Kasumi-1 (cell line): ENCODE measurements around the gene CRCP.
"Not testable (repeated sequence)": the region's sequence is repeated elsewhere in the genome, so short reads cannot be mapped to it uniquely, and the experiment has no call there.

Experiments
- DNase-seq, 2 experiments: peaks; one replicate each; lab custom pipeline; 2025; lab: John Stamatoyannopoulos, UW

Gene CRCP

DNA sequence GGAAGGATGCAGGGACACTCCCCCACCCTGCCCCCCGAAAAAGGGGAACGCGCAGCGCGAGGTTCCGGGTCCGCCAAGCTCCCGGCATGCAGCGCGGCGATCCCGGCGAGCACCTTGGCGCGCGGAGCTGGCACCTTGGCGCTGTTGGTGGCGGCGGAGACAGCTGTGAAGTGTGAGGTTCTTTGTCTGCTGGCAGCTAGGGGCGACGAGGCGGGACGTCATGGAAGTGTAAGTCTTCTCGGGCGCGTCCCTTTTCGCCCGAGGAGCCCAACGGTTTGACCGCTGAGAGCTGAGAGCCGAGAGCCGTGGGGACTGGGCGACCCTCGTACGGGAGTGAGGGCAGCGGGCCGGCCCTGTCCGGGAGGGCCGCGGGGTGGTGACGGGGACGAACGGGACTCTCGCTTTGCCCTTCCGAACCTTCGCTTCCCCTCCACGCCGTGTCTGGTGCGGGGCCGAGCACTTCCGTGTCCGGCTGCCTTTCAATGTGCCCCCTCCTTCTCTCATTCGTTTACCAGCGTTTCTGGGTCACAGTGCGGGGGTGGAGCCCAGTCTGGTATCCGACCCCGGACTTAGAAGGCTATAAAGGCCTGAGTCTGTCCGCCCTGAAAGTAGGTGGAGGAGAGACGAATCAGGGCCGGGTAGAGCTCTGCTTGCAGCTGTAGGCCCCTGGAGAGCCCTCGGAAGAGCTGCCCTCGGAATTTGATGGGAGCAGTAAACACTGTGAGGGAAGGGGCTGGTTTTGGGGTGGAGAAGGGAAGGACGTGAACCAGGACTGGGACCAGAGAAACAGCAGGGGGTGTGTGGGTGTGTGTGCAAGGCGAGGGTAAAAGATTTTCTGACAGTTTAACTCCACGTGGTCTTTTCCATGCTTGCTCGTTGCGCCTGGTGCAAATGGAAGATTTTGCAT lies at the start of gene CRCP:
TSS of gene CRCP (plus strand) at position 105 of the 907 bp plus-strand sequence. CDS start at position 221, 116 bp downstream.
- peak; percentile 72 to 85 for DNase-seq

DNA sequence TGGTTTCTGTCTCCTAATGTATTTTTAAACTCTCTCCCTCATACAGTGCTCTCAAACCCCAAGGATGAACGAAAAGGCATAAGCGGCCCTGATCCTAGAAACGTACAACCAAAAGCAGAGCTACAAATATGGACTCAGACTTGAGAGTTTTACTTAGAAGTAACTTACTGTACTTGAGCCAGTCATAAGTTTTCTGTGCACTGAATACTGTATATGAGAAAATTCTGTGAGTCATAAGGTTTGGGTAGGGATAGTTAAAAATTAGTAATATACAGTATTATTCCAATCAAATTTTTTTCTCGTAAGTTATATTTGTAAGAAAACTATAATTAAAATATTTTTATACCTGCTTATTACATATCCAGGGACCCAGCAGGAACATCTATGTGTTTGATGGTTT lies 44.9 kb upstream of the CRCP start:
- no peak for DNase-seq

DNA sequence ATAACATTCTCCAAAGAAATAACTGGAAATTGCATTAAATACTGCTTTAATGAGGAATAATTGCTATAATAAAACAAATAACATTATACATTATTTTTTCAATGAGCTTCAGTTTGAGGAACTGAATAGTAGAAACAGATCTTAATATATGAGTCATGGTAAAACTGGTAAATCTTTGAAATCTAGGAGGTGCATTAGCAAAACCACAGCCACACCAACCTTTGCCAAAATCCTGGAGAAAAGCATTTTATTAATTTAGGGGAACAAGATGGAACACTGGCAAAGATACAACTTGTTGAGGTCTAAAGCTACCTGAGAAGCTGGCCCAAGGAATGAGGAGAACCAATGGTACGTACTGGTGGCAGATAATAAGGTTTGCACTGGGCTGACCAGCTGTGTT lies 44.4 kb upstream of the CRCP start:
- DNase-seq, result no peak

DNA sequence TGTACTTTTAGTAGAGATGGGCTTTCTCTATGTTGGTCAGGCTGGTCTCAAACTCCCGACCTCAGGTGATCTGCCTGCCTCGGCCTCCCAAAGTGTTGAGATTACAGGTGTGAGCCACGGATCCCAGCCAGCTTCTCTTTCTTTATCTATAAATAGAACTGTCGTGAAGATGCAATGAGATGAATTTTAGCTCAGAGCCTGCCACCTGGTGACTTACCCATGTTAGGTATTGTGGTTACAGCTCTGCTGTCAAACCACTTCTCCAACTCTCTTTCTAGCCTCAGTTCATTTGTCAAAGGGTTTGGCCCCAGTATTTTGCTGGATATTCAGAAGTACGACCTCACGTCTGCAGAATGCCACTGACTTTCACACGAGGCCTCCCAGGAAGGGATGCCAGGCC lies 42.4 kb upstream of the CRCP start:
- not testable (repeated sequence) for DNase-seq

DNA sequence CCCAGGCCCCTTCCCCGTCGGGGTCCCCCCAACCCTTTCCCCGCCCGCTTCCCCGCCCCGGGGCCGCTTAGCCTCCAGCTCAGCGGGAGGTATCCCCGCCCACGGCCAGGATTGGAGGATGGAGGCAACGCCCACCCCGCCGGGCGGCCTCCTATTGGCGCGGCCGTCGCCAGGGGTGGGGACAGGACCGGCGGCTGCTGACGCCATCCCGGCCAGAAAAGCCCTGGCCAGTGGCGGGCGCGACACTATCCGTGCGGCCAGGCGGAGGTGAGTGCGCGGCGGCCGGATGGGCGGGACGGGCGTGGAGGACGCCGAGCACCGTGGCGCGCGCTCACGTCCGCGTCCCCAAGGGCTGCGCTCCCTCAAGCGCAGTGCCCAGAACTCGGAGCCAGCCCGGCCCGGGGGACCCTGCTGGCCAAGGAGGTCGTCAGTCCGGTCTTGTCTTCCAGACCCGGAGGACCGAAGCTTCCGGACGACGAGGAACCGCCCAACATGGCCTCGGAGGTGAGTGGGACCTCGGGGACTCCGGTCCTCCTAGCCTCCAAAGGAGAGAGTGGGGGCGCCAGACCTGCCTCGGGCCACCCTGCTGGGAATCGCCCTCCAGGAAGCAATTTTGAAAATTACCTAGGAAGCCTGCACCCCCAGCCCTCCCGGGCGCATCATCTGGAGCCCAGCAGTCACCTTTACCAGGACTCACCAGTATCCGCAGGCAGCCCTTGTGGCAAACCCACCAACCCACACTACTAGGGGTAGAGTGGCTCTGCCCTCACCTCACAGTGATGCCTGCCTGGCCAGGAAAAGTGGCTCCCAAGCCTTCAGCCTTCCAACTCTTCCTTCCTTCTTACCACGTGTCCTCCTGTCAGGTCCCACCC lies 38.8 kb upstream of the CRCP start, which contains the start of gene ASL:
TSS of gene ASL (plus strand) at position 230 of the 872 bp plus-strand sequence. CDS start at position 493, 263 bp downstream.
- peak; percentile 69 to 76 for DNase-seq

DNA sequence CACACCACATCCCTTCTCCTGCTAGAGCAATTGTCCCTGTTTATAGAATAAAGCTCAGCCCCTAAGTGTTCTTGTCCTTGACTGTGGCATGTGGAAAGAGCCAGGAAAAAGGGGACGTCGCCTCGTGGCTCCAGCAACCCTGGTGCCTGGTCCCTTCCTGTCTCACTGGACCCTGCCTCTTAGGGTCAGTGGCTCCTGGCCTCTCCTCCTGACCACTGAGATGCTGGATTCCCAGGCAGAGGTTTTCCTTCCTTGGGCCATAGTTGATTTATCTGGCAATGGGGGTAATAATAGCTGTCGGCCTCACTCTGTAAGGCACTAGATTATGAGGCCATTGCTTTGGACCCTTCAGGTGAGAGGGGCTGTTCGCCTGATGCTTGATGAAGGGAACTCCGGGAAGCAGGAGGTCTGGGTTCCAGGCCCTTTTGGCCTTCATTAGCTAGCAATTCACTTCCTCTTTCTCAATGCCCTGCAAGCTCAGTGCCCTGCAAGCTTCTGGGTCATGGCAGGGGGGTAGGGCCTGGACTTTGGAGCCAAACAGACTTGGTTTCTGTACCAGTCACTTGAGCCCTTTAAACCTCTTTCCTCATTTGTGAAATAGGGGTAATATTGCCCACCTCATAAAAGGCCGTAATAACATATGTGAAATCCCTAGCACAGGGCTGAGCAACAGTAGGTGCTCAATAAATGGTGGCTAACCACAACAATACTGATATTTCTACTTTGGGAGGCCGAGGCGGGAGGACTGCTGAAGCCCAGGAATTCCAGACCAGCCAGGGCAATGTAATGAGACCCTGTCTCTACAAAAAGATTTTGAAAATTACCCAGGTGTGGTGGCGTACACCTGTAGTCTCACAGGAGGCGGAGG lies 38.0 kb upstream of the CRCP start:
- DNase-seq, result peak; percentile 27 to 32

DNA sequence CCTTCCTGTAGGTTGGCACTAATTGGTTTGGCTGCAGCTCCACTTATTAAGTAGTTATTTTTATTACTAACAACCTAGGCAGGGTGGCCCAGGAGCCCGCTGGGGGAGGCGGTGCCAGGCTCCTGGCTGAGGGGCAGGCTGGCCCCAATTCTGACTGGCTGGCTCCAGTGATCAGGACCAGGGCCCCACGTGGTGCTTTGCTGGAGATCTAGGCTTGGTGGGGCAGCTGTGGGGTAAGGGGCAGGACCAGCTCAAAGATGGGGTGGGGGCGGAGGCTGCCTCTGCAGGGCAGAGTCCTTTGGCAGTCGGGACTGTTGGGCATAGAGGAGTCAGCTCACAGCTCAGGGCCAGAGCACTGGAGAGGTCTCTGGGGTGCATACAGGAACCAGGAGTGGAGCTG lies 36.6 kb upstream of the CRCP start:
- DNase-seq, result no peak

DNA sequence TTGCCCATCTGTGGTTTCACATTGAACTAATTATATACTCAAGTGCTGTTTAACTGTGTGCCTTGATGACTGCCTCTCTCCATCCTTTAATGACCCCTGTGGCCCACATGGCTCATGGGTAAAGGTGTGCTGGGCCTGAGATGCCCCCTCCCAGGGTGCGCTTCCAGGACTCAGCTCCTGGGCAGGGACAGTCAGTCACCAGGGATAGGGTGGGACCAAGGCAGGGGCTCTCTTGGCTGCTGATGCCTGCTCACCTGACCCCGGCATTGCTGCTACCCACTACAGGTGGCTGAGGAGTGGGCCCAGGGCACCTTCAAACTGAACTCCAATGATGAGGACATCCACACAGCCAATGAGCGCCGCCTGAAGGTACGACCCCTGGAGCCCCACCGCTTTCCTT lies 32.6 kb upstream of the CRCP start:
- no peak for DNase-seq

DNA sequence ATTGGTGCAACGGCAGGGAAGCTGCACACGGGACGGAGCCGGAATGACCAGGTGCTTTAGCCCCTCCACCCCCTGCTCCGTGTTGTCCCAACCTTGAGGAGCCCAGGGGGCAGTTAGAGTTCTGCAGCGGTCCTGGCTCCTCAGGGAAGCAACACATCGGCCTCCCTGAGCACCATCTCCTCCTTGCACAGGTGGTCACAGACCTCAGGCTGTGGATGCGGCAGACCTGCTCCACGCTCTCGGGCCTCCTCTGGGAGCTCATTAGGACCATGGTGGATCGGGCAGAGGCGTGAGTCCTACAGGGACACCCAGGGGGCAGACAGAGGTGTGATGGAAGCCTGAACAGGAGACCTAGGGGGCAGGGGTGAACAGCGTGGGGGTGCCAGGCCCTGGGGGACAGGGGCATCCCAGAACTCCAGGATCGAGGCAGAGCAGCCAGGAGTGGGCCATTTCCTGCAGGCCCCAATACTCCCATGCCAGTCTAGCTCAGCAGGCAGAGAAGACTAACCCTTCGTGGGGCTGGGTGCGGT lies 31.7 kb upstream of the CRCP start:
- no peak for DNase-seq

DNA sequence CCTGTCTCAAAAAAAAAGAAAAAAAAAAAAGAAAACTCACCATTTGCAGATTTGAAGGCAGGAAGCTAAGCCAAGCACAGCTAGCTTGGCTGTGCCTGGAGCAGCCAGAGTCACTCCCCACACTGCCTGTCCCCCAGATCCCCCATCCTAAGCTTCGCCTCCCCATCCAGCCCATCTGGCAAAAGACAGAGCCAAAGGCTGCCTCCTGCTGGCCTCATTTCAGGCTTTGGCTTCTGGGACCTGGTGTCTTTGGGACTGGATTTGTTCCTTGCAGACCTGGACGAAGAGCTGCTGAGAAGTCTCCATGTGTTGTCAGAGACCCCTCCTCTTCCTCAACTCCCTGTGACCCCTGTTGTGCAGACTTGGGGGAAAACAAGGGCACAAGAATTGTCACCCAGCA lies 31.0 kb upstream of the CRCP start:
- DNase-seq, result no peak

DNA sequence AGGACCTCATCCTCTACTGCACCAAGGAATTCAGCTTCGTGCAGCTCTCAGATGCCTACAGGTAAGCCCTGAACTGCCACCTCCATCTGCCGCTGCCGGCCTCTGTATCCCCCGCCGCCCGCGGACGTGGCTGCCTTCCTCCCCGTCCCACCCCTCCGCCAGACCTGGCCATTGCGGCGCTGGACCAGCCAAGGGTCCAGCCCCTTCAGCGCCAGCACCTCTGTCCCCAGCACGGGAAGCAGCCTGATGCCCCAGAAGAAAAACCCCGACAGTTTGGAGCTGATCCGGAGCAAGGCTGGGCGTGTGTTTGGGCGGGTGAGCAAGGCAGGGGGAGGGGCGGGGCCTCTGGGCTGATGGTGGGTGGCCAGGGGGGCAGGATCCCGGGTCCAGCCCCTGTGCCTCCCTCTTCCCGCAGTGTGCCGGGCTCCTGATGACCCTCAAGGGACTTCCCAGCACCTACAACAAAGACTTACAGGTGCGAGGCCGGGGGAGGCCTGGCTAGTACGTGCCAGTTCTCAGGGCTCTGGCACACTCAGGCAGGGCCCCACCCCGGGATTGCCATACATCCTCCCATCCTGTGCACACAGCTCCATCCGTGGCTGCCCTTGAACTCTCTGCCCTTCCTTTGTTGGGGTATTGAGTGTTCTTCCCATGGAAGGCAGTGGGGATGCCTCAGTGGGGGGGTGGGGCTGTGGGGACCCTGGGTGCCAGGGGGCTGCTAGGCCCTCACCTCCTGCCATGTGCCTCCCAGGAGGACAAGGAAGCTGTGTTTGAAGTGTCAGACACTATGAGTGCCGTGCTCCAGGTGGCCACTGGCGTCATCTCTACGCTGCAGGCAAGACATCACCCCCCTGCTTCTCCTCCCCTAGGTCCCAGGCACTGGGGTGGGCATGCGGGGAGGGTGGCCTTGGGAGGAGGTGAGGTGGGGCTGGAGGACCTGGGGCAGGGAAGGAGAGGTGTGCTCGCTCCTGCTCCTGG lies 25.5 kb upstream of the CRCP start:
- DNase-seq, result no peak

DNA sequence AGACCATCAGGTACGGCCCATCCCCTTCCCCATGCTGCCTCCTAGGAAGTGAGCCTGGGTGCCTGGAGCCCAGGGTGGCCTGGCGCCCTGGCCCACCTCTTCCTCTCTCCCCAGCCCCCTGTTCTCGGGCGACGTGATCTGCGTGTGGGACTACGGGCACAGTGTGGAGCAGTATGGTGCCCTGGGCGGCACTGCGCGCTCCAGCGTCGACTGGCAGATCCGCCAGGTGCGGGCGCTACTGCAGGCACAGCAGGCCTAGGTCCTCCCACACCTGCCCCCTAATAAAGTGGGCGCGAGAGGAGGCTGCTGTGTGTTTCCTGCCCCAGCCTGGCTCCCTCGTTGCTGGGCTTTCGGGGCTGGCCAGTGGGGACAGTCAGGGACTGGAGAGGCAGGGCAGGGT lies 22.0 kb upstream of the CRCP start:
- no peak for DNase-seq

DNA sequence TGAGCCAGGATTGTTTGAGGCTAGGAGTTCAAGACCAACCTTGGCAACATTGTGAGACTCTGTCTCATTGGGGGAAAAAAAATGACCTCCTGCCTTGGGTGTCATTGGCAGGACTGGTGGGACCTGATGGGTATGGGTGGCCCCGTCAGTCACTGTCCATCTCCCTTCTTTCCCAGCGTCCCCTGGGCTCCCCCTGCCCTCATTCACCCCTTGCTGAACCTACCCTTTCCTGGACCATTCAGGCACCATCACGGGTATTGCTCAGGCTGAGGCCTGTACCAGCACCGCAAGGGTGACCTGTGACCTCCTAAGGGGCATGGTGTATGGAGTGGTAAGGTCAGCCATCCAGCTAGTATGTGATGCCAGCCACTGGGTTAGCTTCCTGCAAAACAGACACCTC lies 19.6 kb upstream of the CRCP start:
- no peak for DNase-seq

DNA sequence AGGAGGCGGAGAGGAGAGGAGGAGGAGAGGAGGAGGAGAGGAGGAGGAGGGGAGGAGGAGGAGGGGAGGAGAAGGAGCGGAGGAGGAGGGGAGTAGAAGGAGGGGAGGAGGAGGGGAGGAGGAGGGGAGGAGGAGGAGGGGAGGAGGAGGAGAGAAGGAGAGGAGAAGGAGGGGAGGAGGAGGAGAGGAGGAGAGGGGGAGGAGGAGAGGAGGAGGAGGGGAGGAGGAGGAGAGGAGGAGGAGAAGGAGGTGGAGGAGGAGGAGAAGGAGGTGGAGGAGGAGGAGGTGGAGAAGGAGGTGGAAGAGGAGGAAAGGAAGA lies 15.5 kb upstream of the CRCP start:
- no peak for DNase-seq

DNA sequence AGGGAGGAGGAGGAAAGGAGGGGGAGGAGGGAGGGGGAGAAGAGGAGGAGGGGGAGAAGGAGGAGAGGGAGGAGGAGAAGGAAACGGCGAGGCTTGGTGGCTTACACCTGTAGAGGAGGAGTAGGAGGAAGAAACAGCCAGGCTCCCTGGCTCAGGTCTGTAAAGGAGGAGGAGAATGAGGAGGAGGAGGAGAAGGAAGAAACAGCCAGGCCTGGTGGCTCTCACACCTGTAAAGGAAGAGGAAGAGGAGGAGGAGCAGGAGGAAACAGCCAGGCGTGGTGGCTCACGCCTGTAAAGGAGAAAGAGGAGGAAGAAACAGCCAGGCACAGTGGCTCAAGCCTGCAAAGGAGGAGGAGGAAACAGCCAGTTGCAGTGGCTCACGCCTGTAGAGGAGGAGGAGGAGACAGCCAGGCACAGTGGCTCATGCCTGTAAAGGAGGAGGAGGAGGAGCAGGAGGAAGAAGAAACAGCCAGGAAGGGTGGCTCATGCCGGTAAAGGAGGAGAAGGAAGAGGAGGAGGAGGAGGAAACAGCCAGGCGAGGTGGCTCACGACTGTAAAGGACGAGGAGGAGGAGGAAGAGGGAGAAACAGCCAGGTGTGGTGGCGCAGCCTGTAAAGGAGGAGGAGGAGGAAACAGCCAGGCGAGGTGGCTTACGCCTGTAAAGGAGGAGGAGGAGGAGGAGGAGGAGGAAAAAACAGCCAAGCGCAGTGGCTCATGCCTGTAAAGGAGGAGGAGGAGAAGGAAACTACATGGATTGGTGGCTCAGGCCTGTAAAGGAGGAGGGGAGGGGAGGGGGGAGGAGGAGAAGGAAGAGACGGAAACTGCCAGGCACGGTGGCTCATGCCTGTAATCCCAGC lies 14.9 kb upstream of the CRCP start:
- peak; percentile 88 to 89 for DNase-seq

DNA sequence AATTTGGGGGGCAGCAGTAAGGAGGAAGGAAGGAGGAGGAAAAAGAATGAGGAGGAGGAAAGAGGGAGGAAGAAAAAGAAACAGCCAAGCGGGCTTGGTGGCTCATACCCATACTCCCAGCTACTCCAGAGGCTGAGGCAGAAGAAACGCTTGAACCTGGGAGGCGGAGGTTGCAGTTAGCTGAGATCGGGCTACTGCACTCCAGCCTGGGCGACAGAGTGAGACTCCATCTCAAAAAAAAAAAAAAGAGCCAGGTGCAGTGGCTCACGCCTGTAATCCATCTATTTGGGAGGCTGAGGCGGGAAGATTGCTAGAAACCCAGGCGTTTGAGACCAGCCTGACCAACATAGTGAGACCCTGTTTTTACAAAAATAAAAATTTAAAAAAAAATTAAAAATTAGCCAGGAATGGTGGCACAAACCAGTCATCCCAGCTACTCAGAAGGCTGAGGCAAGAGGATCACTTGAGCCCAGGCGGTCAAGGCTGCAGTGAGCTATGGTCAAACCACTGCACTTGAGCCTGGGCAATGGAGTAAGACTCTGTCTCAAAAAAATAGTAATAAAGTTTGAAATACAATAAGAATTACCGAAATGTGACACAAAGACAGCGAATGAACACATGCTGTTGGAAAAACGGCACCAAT lies 14.1 kb upstream of the CRCP start:
- no peak for DNase-seq

DNA sequence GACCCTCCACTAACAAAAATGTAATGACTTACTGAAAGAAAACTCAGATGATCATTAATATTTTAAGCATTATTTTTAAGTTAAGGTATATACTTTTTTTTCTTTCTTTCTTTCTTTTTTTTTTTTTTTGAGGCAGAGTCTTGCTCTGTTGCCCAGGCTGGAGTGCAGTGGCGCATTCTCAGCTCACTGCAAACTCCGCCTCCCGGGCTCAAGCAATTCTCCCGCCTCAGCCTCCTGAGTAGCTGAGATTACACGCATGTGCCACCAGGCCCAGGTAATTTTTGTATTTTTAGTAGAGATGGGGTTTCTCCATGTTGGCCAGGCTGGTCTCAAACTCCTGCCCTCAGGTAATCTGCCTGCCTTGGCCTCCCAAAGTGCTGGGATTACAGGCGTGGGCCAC lies 12.5 kb upstream of the CRCP start:
- DNase-seq, result not testable (repeated sequence)

DNA sequence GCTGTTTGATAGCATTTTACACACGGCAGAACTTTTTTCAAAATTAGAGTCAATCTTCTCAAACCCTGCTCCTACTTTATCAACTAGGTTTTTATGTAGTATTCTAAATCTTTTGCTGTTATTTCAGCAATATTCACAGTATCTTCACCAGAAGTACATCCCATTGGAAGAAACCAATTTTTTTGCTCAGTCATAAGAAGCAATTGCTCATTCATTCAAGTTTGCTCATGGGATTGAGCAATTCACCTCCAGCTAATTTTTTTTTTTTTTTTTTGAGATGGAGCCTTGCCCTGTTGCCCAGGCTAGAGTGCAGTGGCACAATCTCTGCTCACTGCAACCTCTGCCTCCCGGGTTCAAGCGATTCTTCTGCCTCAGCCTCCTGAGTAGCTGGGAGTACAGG lies 10.7 kb upstream of the CRCP start:
- DNase-seq, result not testable (repeated sequence)

DNA sequence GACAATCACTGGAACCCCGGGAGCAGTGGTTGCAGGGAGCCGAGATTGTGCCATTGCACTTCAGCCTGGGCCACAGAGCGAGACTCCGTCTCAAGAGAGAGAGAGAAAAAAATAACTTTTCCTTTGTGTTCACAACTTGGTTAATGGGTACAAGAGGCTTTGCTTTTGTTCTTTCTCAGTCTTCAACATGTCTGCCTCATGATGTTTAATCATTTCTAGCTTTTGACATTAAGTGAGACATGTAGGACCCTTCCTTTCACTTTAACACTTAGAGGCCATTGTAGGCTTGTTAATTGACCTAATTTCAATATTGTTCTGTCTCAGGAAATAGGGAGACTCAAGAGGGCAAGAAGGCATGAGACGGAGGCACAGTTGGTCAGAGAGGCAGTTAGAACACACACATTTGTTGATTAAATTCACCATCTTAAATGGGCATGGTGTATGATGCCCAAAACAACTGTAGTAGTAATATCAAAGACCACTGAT lies 9.3 kb upstream of the CRCP start:
- DNase-seq, result no peak
